Fibroblast of skin of abdomen (primary cell): ENCODE results near the gene KLF15.

Experiments
- DNase-seq: peaks from one replicate; pipeline ENCODE4 v3.0.0-alpha.2; 2013

KLF15 gene

DNA sequence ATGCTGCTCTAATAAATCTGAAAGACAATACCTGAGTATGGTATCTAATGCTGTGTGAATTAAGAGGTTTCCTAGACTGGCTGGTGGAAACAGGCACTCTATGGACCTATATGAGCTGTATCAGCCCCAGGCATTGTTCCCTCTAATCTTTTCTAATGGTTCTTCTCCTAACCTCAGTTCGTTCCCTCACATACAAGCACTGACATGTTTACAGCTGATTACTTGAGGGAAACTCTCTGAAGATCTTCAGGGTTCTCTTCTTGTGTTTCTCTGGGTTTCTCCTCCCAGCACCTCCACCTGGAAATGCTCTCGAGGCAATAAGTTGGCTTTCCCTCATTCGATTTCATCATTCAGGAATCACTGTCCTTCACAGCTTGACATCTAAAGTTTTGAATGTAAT lies 52.9 kb downstream of the KLF15 start:
- no peak for DNase-seq

DNA sequence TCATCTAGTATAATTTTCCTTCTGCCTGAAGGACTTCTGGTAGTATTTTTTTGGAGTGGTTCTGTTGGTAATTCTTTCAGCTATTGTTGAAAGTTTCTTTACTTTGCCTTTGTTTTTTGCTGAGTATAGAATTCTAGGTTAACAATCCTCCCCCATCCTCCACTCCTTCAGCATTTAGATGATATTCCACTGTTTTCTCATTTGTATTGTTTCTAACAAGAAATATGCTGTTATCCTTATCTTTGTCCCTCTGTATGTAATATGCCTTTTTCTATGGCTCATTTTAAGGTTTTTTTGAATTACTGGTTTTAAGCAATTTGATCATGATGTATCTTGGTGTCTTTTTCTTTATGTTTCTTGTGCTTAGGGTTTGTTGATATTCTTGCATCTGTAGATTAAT lies 53.9 kb downstream of the KLF15 start:
- no peak for DNase-seq

DNA sequence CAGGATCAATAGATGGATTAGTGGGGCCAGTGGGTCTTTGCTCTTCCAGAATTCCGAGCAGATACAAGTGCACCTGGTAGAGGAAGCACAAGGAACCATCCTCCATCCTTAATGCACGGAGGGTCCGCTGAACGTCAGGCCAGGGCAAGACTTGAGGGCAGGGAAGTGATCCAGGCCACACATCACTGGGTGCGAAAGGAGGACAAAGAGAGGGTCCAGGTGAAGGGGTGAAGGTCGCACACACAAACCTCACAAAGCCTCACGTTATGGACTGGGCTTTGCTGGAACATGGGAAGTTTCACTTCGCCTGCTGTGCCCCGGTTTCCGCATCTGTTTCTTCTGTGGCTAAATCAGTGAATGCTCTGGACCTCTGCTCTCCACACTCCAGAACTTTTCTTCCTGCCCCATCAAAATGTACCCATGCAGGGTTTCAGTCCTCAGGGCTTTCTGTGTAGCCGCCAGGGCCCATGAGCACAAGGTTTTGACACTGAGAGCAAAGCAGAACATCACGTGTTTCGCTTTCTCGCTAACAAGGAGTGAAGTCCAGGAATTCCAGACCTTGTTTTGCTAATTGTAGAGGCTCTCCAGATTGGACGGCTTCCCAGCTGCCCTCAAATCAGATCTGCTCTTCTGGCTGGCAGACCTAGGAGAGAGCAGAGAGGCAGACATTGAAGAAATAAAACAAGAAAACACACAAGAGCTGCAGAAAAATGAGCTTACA lies 56.3 kb downstream of the KLF15 start:
- no peak for DNase-seq

DNA sequence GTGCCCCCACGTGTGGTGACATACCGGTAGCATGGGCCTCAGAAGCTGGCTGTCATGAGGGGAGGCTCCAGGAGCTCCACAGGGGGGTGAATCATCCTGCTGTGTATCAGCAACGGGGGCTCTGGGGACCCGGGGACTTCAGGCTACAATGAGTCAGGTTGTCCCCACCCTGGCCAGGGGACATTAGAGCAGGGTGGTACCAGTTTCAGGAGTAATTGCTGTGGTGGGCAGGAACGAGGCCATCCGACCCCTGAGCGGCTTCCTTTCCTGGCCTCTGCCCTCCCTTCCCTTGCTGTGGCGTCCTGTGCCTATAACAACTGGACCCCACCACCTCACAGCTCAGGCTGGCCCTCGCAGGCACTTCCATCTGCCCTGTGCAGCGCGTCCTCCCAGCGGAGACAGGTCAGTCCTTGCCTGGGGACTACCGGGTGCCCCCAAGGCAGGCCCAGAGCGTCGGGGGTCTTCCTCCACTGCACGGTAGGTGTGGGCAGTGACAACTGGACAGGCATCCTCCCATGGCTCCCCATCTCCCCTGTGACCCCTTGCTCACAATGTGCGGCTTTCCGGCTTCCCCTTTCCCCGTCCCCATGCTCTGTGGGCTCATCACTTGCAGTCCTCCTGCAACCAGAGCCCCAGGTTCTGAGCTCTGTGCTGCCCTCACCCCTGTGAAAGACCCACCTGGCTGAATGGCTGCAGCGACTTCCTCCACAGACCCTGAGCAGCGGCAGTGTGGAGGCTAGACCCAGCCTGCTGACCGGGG lies 57.0 kb downstream of the KLF15 start:
- DNase-seq = no peak

DNA sequence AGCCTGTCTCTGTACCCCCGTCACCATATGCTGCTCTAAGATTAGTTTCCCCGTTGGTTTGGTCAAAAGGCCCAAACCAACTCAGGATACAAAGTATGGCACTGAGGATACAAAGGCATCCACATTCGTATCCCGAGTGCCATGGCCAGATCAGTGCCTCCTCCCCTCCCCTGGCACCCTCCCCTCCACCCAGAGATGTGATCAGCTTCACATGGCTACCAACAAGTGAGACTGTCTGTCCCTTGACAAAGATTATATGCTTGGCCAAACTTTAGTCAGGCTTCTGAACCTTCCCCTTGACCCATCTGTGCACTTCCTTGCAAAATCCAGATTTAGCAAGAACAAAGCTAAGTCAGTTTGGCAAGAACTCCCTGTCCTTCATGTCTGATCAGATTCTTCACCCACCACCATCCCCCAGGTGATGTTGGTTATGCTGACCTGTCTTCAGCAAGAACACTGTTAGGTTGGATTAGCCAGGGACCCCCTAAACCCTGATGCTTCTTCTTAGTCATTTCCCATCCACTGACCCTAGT lies 61.7 kb downstream of the KLF15 start:
- DNase-seq = no peak

DNA sequence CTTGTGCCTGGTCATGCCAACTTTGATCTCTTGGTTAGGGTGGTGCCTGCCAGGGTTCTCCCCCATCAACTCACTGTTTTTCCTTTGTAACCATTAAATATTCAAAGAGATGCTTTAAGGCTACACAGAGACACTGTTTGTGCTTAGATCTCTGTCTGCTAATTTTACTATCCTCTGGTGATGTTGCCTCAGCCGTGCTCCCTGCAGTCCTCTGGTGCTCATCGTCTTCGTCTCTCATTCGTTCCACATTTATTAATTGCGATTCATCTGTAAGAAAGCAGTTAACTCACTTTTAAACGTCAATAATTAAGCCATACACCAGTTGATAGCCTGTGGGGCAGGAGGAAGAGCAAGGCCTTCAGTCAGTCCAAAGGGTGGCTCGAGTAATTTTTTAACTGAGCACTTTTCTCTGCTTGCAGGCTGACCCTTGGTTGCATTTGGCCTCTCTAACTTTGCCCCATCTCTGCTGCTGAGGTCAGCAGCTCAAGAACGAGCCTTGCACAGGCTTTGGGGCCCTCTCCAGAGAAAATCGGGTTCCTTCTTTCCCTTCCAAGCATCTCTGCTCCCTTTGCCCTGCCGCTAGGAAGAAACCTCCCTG lies 62.9 kb downstream of the KLF15 start:
- DNase-seq = no peak

DNA sequence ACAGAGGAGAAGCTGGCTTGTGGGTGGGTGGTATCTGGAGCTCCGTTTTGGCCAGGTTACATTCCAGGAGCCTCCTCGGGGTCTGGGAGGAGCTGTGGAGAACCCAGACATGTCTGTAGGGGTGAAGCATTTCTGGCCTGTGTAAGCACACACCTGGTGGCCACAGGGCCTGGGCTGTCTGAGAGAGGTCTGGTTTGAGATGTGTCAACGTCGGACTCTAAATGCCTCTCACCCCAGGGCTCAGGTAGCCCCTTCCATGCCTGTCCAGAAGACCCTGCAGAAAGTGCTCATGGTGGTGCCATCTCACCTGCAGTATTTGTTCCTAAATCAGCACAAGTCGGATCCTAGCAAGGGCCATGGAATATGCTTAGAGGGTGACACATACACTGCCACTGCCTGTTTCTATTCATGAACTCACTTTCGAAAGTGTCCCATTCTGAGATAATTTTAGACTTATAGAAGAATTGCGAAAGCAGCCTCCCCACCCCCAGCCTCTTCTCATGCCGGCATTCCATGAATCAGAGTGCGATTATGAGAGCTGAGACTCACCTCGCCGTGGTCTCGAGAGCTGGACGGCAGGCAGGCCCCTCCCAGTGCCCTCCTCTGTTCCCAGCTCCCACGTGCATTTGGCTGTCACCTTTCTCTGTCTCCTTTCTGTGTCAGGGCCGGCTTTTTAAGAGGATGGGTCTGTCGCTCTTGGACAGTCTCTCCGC lies 63.7 kb downstream of the KLF15 start:
- DNase-seq = no peak
